SKM-1 (cell line): ENCODE data around the gene SH3PXD2B.
"Not testable (repeated sequence)": the region's sequence is repeated elsewhere in the genome, so short reads cannot be mapped to it uniquely, and the experiment has no call there.

Experiments used
- DNase-seq: peaks from one replicate; lab custom pipeline; 2025; ENCODE audit not compliant: unreplicated experiment; lab: John Stamatoyannopoulos, UW

Gene SH3PXD2B

DNA sequence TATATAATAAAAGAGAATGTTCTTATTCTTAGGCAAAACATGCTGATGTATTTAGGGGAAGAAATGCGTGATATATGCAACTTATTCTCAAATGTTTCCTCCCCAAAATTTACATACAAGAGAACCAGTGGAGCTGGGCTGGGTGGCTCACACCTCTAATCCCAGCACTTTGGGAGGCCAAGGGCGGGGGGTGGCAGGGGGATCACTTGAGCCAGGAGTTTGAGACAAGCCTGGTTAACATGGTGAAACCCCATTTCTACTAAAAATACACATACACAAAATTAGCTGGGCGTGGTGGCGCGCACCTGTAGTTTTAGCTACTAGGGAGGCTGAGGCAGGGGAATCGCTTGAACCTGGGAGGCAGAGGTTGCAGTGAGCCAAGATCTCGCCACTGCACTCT lies 143.3 kb downstream of the SH3PXD2B start:
- DNase-seq = no peak

- no peak for DNase-seq
Measured at GRCh38 chr5:172305380-172305779, 148.9 kb downstream of the SH3PXD2B start.

DNA sequence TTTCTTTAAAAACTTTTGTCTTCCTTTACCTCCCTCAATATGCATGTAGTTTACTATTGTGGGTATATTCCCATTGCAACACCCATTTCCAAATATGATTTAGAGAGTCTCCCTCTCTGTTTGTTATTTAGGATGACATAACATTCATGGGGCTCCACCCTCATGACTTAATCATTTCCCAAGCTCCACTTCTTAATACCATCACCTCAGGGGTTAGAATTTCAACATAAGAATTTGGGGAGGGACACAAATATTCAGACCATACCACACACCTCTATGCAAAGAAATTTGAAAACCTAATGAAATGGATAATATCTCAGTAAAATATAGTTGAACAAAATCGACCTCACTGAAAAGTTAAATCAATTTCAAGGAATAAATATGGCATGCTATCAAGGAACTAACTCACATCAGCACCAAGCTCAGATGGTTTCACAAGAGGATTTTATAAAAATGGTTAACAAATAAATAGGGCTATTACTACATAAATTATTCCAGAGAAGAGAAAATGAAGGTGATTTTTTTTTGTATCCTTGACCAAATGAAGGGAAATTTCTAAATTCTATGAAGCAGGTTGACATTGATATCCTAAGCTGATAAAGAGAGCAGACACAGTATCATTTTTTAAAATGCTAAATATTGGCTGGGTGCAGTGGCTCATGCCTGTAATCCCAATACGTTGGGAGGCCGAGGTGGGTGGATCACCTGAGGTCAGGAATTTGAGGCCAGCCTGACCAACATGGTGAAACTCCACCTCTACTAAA lies 150.6 kb downstream of the SH3PXD2B start:
- DNase-seq = no peak

- DNase-seq = no peak
Measured at GRCh38 chr5:172303162-172303561, 151.2 kb downstream of the SH3PXD2B start.

GRCh38 chr5:172302047-172302710 lies 152.1 kb downstream of the SH3PXD2B start:
- DNase-seq = no peak

DNA sequence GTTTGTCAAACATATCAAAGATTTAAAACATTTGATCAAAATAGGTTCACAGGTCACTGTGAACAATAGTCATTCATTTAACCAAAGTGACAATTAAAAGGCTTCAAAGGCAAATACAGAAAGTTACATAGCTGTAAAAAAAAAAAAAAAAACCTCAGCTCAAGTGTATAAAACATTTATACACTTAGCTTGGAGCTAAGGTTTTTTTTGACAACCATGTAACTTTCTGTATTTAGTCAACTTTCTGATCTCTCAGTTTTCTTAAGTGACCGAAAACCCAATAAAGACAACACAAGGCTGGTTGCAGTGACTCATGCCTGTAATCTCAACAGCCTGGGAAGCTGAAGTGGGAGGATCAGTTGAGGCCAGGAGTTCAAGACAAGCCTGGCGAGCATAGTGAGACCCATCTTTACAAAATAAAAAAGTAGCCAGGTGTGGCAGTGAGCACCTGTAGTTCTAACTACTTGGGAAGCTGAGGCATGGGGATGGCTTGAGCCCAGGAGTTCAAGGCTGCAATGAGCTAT lies 154.3 kb downstream of the SH3PXD2B start:
- no peak for DNase-seq

DNA sequence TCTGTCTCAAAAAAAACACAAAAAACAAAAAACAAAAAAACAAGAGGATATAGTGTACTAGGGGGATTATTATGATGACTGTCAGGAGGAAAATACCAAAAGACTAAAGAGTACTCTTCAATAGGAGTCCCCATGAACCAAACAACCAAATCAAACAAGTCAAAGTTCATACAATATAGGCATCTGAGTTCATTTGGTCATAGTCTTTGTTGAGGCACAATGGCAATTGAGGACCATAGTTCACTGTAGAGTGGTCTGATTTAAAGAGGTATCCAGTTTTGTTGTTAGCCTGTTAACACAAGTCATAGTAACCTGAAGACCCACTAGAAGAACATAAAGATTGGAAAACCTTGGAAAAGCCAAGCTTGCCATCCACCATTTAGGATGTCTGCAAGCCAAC lies 159.5 kb downstream of the SH3PXD2B start:
- DNase-seq = no peak

DNA sequence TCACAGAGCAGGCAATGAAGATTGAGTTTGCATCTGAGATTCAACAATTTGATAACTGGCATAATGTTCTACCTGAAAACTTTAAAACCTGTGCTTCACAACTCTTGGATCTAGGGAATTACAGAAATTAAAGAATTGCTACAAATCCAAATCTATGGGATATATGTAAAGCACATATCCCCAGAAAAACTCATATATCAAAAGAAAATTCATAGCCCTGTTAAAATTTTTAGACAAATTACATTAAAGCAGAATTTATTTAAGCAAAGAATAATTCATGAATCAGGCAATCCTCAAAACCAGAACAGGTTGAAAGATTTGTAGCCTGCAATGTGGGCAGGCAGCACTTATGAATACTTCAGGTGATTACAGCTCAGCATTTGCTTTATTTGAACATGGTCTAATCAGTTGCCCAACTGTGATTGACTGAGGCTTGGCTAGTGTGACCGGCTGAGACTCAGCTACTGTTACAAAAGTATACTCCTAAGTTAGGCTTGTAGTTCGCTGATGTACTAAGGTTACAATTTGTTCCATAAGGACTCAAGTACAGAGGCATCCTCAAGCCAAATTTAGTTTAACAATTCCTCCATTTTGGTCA lies 160.5 kb downstream of the SH3PXD2B start:
- no peak for DNase-seq

DNA sequence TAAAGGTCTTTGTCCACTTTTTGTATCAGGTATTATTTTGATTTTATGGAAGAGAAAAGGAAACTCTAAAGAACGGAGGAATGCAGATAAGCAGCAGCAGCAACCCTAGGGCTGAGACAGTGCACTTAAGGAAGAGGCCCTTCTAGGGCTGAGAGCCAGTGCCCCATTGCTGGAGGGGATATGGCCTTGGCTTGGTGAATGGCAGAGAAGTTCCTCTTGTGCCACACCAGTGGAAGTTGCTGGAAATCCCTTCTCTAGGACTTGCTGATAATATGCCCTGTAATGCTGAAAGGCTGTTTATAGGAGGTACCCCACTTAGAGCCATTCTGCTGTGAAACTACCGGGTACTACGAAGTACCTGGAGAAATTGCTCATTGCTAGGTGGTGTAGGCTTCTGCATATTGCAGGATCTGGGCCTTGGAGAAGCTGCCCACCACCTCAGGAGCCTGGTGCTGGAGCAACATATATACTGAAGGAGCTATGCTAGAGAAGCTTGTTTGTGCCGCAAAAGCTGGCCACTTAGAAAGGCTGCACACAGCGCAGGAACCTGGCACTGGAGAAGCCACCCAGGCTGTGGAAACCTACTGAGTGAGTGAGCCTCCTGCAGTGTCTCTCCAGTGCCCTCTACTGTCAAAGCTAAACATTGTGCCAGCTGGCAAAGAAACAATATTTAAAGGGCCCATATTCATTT lies 161.1 kb downstream of the SH3PXD2B start:
- DNase-seq = peak; percentile 44

DNA sequence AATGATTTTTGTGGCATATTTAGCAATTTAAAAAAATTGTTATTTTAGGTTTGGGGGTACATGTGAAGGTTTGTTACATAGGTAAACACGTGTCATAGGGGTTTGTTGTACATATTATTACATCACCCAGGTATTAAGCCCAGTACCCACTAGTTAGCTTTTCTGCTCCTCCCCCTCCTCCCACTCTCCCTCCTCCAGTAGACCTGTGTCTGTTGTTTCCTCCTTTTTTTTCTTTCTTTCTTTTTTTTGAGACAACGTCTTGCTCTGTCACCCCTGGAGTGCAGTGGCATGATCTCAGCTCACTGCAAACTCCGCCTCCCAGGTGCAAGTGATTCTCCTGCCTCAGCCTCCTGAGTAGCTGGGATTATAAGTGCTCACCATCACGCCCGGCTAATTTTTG lies 162.5 kb downstream of the SH3PXD2B start:
- not testable (repeated sequence) for DNase-seq

- DNase-seq = no peak
Measured at GRCh38 chr5:172288465-172288864, 165.9 kb downstream of the SH3PXD2B start.

- not testable (repeated sequence) for DNase-seq
Measured at GRCh38 chr5:172287140-172287539, 167.2 kb downstream of the SH3PXD2B start.

DNA sequence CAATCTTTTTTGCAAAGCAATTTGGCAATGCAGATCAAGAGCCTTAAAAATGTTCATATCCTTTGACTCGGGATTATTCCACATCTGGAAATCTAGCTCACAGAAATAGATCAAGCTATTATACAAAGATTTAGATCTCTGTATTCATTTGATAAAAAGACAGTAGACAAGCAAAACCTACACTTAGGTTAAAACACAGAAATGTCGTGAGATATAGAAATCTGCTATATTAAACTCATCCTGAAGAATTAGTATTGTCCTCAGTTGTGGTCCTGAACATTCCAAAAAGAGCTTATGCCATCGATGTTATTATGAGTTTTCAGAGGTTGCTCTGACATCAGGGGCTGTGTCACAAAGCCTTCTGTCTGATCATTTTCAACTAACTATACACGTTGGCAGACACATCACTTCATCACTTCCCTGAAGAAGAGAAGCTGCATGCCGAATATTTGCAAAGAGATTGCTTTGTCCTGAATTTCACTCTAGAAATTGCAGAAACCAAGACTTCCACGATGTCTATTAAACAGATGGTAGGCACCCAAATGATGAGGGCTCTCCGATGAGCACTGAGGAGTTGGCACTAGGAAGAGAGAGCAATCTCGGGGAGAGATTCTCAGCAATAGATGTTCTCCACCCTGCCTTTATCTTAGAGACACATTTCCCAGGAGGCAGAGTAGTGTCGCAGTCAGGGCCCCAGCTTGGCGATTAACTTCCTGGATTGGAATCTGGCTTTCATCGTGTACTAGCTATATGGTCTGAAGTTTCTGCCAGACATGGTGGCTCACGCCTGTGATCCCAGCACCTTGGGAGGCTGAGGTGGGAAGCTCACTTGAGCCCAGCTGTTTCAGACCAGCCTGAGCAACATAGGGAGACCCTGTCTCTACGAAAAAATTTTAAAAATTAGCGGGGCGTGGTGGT lies 168.8 kb downstream of the SH3PXD2B start:
- no peak for DNase-seq

GRCh38 chr5:172284611-172284980 lies 169.7 kb downstream of the SH3PXD2B start:
- no peak for DNase-seq

DNA sequence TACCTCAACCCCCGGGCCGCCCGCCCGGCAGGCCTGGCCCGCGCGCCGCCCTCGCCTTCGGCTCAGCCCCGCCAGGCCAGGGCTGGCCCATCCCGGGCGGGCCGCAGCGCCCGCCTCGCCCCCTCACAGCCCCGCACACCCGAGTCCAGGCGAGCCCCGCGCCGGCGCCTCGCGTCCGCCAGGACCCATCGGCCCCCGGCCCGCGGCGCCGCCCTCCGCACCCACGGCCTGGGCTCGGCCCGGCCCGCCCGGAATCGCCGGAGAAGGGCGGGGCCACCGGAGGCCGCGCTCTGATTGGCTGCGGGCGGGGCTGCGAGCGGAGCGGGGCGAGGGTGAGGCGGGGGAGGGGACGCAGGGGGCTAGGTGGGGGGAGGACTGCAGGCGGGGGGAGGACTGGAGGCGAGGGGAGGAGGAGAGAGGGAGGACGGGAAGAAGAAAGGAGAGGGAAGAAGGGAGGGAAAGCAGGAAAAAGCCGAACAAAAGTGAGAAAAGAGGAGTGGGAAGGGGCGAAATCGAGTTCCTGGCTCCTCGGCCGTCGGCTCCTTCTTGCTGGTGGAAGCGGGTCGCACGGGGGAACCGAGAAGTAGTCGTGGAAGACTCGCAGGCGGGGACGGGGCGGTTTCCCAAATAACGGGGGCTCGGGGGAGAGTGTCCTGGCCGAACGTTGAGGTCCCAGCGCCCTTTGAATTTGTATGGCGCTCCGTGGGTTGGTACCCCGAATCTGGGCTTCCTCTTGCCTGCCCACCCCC lies 170.3 kb downstream of the SH3PXD2B start:
- DNase-seq = peak; percentile 61

- DNase-seq = peak; percentile 77
Measured at GRCh38 chr5:172283020-172283861, 171.1 kb downstream of the SH3PXD2B start, which contains the start of gene UBTD2. UBTD2 (minus strand) TSS chr5:172283764; CDS start chr5:172283665, 99 bp downstream.

DNA sequence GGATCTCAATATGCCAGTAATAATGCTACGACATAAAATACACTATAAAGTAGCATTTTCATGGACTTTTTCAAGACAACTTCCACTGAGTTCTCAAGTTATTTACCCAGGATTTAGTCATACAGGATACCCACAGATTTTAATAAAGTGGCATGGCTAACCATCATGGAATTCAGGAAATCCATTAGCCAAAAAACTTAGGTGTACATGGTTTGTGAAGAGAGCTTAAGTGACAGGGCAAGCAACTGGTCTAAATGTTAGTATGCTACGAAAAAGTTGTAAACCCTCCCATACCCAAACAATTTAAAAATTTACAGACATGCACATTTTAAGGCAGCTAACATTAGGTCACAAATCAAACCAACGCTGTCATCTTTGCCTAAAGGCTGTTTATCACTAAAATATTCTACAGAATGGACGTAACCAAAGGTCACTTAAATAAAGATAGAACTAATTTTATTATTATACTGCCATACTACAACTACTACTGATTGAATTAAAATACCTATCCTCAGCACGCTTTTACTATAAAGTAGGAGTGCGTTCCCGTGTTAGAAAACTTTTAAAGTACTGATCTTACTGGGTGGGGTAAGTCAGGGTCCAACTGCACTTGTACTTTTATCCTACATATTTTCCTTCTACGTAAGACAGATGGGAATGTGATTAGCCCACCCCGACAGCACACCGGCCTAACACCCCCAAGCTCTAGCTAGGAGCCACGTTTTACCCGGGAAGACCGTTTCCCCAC lies 171.9 kb downstream of the SH3PXD2B start:
- DNase-seq = no peak

GRCh38 chr5:172281346-172281745 lies 173.0 kb downstream of the SH3PXD2B start:
- DNase-seq = no peak
